Cardiac fibroblast (primary cell): Measurements from ENCODE around the gene TBC1D5.

Experiments
- DNase-seq, 2 donors: peaks; one replicate each; pipeline versions ENCODE4 v3.0.0 to v3.0.0-alpha.2; 2010; ENCODE audit warnings: low read depth in 2 of 2
- H3K4me3 ChIP-seq, 2 donors: replicated peaks in 1 of 2; 1 replicate in 1 of 2; 2 replicates in 1 of 2; pipeline ENCODE4 v1.5.1; 2011; ENCODE audit warnings: low read depth in 2 of 2, low read length in 2 of 2, mild to moderate bottlenecking in 2 of 2, moderate library complexity in 1 of 2
- TF ChIP-seq, protein P1 (sequence below): IDR thresholded peaks from one replicate; pipeline ENCODE4 v1.5.1; 2011; ENCODE audit warnings: low read depth, mild to moderate bottlenecking, low read length, inconsistent platforms

TBC1D5 gene

DNA sequence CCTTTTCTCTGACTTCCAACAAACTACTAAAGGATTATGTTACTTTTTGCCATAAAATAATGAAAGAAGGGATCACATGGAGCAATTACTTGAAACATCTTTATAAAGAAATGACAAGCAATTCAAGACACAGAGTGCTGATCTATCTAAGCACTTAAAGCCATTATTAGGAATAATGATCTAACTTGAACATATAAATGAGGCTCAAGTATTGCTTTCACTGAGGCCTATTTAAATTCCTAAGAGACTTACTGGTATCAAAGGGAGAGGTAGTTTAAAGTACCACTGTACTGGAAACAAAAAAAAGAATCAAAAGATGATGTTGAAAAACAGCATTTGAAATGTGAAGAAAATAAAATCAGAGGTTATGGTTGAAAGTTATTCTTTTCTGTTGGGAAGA is 482.2 kb downstream of the TBC1D5 start:
- DNase-seq: no peak
- H3K4me3 ChIP-seq: no peak overlapping the region
- TF ChIP-seq, protein P1, sequence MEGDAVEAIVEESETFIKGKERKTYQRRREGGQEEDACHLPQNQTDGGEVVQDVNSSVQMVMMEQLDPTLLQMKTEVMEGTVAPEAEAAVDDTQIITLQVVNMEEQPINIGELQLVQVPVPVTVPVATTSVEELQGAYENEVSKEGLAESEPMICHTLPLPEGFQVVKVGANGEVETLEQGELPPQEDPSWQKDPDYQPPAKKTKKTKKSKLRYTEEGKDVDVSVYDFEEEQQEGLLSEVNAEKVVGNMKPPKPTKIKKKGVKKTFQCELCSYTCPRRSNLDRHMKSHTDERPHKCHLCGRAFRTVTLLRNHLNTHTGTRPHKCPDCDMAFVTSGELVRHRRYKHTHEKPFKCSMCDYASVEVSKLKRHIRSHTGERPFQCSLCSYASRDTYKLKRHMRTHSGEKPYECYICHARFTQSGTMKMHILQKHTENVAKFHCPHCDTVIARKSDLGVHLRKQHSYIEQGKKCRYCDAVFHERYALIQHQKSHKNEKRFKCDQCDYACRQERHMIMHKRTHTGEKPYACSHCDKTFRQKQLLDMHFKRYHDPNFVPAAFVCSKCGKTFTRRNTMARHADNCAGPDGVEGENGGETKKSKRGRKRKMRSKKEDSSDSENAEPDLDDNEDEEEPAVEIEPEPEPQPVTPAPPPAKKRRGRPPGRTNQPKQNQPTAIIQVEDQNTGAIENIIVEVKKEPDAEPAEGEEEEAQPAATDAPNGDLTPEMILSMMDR: no peak

DNA sequence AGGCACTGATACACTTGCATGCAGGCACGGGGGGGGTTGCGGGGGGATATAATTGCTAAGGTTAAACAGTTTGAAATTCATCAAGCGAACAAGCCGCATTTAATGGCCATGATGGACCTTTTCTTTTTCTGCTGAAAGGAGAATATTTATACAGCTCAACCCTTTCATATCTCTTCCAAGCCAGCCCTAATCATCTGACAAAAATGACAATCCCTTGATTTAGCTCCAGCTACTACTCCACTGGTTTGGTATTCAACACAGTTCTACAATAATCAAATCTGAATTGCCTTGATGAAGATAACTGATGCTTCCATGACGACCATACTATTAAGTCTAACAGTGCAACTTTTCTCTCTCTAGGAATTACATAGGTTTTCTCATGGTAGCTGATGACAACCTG is 482.7 kb downstream of the TBC1D5 start:
- no peak overlapping the region for H3K4me3 ChIP-seq
- DNase-seq: no peak
- TF ChIP-seq, protein P1: no peak

DNA sequence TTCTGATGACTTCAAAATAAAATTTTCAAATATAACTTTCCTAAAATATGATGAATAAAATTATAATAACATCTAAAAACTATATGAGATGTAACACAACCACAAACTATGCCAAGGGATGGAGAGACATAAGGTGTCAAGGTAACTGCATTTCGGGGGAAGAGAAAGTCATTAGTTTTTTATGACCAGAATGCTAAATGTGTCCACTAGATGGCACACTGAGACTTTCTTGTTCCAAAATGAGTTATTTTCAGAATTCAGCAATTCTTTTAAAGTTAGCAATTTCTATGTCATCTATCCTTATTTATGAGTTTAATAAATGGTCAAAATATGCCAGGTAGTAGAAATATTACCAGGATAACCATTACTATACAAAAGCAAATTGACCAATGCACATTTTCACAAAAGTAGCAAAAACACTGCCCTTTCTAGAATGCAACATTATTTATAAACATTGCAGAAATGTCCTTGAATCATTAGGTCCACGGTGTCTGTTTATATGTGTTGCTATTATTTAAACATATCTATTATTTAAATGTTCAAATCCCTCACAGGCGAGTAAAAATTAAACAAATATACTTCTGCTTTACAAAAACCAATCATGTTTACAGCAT is 483.5 kb downstream of the TBC1D5 start:
- no peak overlapping the region for H3K4me3 ChIP-seq
- DNase-seq: peak; percentile 52 to 64

DNA sequence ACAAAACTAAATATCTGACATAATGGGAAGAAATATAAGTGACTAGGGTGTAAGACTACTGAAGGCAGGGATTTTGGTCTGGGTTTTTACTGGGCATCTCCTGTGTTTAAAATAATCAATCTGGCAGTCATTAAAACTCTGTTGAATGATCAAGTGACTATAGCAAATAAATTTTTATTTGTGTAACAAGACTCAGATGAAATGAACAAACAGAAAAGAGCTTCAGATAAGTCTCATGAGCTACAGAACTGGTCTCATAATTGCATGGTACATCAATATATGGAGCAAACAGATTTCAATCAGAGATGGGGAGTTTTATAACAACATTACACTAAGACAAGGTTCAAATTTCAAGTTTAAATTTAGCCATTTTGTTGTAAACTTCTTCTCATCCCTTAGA is 485.2 kb downstream of the TBC1D5 start:
- H3K4me3 ChIP-seq: no peak overlapping the region
- TF ChIP-seq, protein P1: no peak
- DNase-seq: no peak

More for the DNA sequence above, 483.5 kb downstream of the TBC1D5 start:
- TF ChIP-seq, protein P1: peak; percentile 60

DNA sequence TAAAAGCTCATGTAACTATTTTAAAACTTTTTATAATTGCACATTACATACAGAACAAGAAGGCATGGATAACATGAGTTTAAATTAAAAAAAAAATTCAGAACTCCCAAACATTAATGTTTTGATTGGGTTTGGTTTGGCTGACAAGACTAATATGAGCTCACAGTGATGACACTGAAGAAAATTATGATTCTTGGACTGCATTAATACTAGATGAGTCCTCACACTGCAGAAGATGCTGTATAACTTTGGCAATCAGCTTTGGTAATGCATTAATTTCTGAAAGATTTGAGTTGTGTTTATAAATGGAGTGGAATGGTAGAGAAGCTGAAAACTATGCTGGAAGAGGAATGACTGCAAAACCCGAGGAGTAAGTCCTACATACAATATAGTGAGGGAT is 498.8 kb downstream of the TBC1D5 start:
- H3K4me3 ChIP-seq: no peak overlapping the region
- TF ChIP-seq, protein P1: no peak
- DNase-seq: peak in 1 of 2 donors; percentile 19

DNA sequence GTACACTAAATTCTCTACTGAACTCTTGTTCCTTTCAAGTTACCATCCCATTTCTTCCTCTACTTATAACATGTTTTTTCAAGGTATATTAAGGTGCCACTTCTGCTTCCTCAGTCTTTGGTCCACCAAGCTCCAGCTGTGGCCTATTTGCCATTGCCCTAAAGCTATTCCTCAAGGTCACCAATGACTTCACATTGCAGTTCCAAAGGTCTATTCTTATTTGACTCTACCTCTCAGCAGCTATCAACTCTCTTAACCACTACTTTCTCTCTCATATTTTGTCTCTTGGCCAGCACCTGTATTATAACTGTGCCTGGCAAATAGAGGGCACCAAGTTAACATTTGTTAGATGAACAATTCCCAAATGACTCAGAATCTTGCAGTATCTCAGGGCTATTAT is 503.0 kb downstream of the TBC1D5 start:
- TF ChIP-seq, protein P1: no peak
- DNase-seq: no peak
- H3K4me3 ChIP-seq: no peak overlapping the region

DNA sequence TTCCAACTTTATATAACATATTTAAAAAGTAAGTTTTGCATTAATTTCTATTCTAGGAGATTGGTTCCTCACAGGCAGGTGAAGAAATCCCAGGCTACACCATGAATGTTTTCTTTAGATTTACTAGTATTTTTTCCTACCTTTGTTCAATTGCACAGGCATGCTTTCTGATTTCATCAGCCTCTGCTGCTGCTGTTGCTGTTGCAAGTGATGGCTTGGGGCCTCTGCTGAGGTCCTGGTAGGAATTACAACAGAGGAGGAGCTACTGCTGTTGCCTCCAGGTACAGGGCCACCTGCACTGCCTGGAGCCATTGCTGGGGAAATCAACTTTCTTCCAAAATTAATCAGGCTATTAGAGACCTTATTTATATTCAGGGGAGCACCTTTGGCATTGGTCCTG is 504.4 kb downstream of the TBC1D5 start:
- TF ChIP-seq, protein P1: no peak
- no peak overlapping the region for H3K4me3 ChIP-seq
- peak; percentile 1 to 15 for DNase-seq
